A549 (cell line): Measurements from ENCODE around the gene SH3TC2. TPM values are rescaled to one million over a fixed set of nuclear protein-coding genes. Genes with fewer than 3 reads are reported as not detected.

Experiments
- ATAC-seq, 2 experiments: fragments of 200-7000 bp in 1 of 2; fragments of >200 bp in 1 of 2; cut with Nextera tagmentation in 1 of 2; cut with Tn5 transposase in 1 of 2; 3 replicates each; pipeline versions ENCODE4 v1.8.0 to v1.9.1; 2018 to 2020; ENCODE audit warnings: mild to moderate bottlenecking in 1 of 2, moderate library complexity in 1 of 2
- CTCF ChIA-PET: fragments of 300-600 bp; sonication (Branson Sonifier 250); formaldehyde crosslinking; extraction: SDS; loops from one replicate; lab custom pipeline; 2021; ENCODE audit warnings: antibody characterized with exemption, inconsistent platforms; lab: Yijun Ruan, JAX
- POLR2A ChIA-PET: fragments of 350-600 bp; formaldehyde crosslinking; extraction: SDS; loops from one replicate; lab custom pipeline; 2021; ENCODE audit warnings: antibody characterized with exemption, inconsistent platforms; lab: Yijun Ruan, JAX
- DNase-seq, 2 experiments: peaks; one replicate each; pipeline versions ENCODE4 v3.0.0 to v3.0.0-alpha.2; 2011 to 2016; ENCODE audit warnings: low read depth in 1 of 2, low spot score in 1 of 2
- FAIRE-seq: peaks from 2 replicates; lab custom pipeline; 2011; peaks lifted over from hg19 to GRCh38; lab: Jason Lieb, UNC
- H3K27ac ChIP-seq, 2 experiments: fragments of >200 bp; sonication (Bioruptor Twin); formaldehyde crosslinking; 3 replicates each; pipeline ENCODE4 v1.5.1; 2016 to 2017
- H3K4me1 ChIP-seq: fragments of >200 bp; sonication (Bioruptor Twin); formaldehyde crosslinking; 3 replicates; pipeline ENCODE4 v1.6.1; 2016
- H3K4me2 ChIP-seq: fragments of >200 bp; sonication (Bioruptor Twin); formaldehyde crosslinking; 3 replicates; pipeline ENCODE4 v1.6.1; 2016
- H3K4me3 ChIP-seq: fragments of >200 bp; sonication (Bioruptor Twin); formaldehyde crosslinking; 3 replicates; pipeline ENCODE4 v1.5.1; 2016
- H3K9me3 ChIP-seq: fragments of >200 bp; sonication (Bioruptor Twin); formaldehyde crosslinking; 3 replicates; pipeline ENCODE4 v1.6.1; 2016
- BHLHE40 ChIP-seq: IDR thresholded peaks from 2 replicates; pipeline ENCODE4 v1.6.1; 2012; ENCODE audit warnings: low read depth, low read length, inconsistent platforms
- CBX2 ChIP-seq: fragments of 200-600 bp; sonication (generic); IDR thresholded peaks from 2 replicates; pipeline ENCODE4 v1.6.1; 2016; ENCODE audit warnings: low read depth, mild to moderate bottlenecking, borderline replicate concordance
- CBX8 ChIP-seq: fragments of 200-600 bp; sonication (generic); IDR thresholded peaks from 2 replicates; pipeline ENCODE4 v1.6.1; 2016
- CEBPB ChIP-seq, 2 experiments: fragments of >200 bp in 1 of 2; sonication (Bioruptor Twin) in 1 of 2; formaldehyde crosslinking in 1 of 2; IDR thresholded peaks; 2 replicates each; pipeline ENCODE4 v1.6.1; 2012 to 2016
- CHD4 ChIP-seq: fragments of 200-600 bp; sonication (generic); IDR thresholded peaks from 2 replicates; pipeline ENCODE4 v1.6.1; 2016; ENCODE audit warnings: antibody characterized with exemption, mild to moderate bottlenecking, borderline replicate concordance
- EHMT2 ChIP-seq: fragments of 200-600 bp; sonication (generic); IDR thresholded peaks from 2 replicates; pipeline ENCODE4 v1.6.1; 2016; ENCODE audit warnings: antibody characterized with exemption, low read depth, mild to moderate bottlenecking, moderate library complexity
- ELK1 ChIP-seq: fragments of 150-350 bp; IDR thresholded peaks from 2 replicates; pipeline ENCODE4 v1.6.1; 2014; ENCODE audit warnings: low read depth, mild to moderate bottlenecking, low read length
- FOSB ChIP-seq: fragments of 250-450 bp; sonication (Bioruptor Pico); IDR thresholded peaks from 2 replicates; pipeline ENCODE4 v1.5.0; 2020; ENCODE audit warnings: mild to moderate bottlenecking, moderate library complexity
- GATA3 ChIP-seq: IDR thresholded peaks from 2 replicates; pipeline ENCODE4 v1.6.1; 2012; ENCODE audit warnings: borderline replicate concordance
- HEYL ChIP-seq: fragments of 250-450 bp; sonication (Bioruptor Pico); IDR thresholded peaks from 2 replicates; pipeline ENCODE4 v1.8.0; 2021; ENCODE audit warnings: mild to moderate bottlenecking, moderate library complexity
- HMGXB4 ChIP-seq: fragments of 250-450 bp; sonication (Bioruptor Pico); IDR thresholded peaks from 2 replicates; pipeline ENCODE4 v1.5.0; 2021; ENCODE audit warnings: mild to moderate bottlenecking, moderate library complexity, borderline replicate concordance
- HOXB13 ChIP-seq: fragments of 250-450 bp; sonication (Bioruptor Pico); IDR thresholded peaks from 2 replicates; pipeline ENCODE4 v1.5.0; 2020; ENCODE audit warnings: low read depth, mild to moderate bottlenecking, moderate library complexity
- JUNB ChIP-seq: fragments of >200 bp; sonication (Bioruptor Twin); formaldehyde crosslinking; IDR thresholded peaks from 2 replicates; pipeline ENCODE4 v1.6.1; 2016
- KDM5A ChIP-seq: fragments of 200-600 bp; sonication (generic); IDR thresholded peaks from 2 replicates; pipeline ENCODE4 v1.6.1; 2016; ENCODE audit warnings: antibody characterized with exemption, mild to moderate bottlenecking
- NR3C1 ChIP-seq: fragments of >200 bp; sonication (Bioruptor Twin); formaldehyde crosslinking; IDR thresholded peaks from 3 replicates; pipeline ENCODE4 v1.6.1; 2017
- RNF2 ChIP-seq: fragments of 200-600 bp; sonication (generic); IDR thresholded peaks from 2 replicates; pipeline ENCODE4 v1.6.1; 2016; ENCODE audit warnings: low read depth, mild to moderate bottlenecking, antibody characterized with exemption, moderate library complexity, borderline replicate concordance
- SREBF2 ChIP-seq: fragments of 450-650 bp; IDR thresholded peaks from 2 replicates; pipeline ENCODE4 v1.6.1; 2014; ENCODE audit warnings: mild to moderate bottlenecking, moderate library complexity
- ZC3H11A ChIP-seq: fragments of 450-650 bp; IDR thresholded peaks from 2 replicates; pipeline ENCODE4 v1.6.1; 2014; ENCODE audit warnings: antibody characterized with exemption, mild to moderate bottlenecking
- whole genome bisulfite sequencing: methylation state at CpG from one replicate; pipeline ENCODE4 v1.1.6; 2017; ENCODE audit errors: missing lambda C conversion rate; 5-methylcytosine and 5-hydroxymethylcytosine counted together
- polyA plus RNA-seq, 4 experiments: library from polyadenylated mRNA; depleted of rRNA in 3 of 4; stranded (reverse); fragments of >200 nt; fragmentation: RNase III in 1 of 4; extraction: RNeasy Plus Mini Kit Qiagen cat#74134 plus additional on column Dnase treatment in 1 of 4; gene quantifications; 2 replicates in 3 of 4; 3 replicates in 1 of 4; pipeline ENCODE4 v1.2.3, GENCODE V29; 2011 to 2017
- TF ChIP-seq, protein P1 (sequence below): fragments of 250-450 bp; sonication (Bioruptor Pico); IDR thresholded peaks from 2 replicates; pipeline ENCODE4 v1.5.0; 2020; ENCODE audit warnings: low read depth, mild to moderate bottlenecking, moderate library complexity
- TF ChIP-seq, protein P2 (sequence below): fragments of 200-600 bp; sonication (generic); IDR thresholded peaks from 2 replicates; pipeline ENCODE4 v1.6.1; 2016; ENCODE audit warnings: antibody characterized with exemption, mild to moderate bottlenecking, moderate library complexity
- TF ChIP-seq, protein P3 (sequence below): fragments of >200 bp; sonication (Bioruptor Twin); formaldehyde crosslinking; IDR thresholded peaks from 2 replicates; pipeline ENCODE4 v1.6.1; 2016

The SH3TC2 gene
- polyA plus RNA-seq, 2 of the 4 experiments (the other 2 are of a cell fraction), result 0.06 to 0.34 TPM

DNA sequence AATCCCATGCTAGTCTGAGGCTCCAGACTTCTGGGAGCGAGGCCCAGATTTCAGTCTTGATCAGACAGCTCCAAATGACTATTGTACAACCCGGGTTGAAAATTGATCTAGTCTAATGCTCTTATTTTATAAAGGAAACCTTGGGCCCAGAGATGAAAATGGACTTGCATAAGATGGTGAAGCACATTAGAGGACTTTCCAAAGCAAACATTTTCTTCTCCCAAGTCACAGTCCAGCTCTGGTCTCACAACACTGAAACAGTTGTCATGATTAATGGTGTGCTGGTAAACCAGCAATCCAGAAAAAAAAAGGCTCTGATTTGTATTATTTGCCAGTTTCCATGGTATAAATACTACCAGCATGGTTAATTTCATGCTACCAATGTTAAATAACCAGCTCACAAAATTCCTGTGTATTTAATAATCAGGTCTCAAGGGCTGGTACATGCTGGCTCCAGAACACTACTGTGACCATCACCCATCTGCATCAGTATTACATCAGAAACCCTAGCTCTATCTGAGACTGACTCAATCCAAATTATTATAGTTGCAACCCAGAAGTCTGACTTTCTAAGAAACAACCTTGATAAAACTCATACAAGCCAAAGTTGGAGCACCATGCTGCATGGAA is 45.9 kb upstream of the SH3TC2 start:
- H3K27ac ChIP-seq, result no peak overlapping the region

DNA sequence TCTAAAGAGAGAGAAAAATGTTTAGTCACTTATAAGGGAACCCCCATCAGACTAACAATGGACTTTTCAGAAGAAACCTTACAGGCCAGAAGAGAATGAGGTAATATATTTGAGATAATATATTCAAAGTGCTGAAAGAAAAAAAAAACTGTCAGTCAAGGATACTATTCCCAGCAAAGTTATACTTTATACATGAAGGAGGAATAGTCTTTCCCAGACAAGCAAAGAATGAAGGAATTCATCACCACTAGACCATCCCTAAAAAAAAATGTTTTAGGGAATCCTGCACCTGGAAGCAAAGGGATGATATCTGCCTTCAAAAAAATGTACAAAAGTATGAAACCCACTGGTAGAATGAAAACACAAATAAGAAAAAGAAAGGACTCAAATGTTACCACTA is 37.5 kb upstream of the SH3TC2 start:
- ATAC-seq (no peak), DNase-seq (no peak), FAIRE-seq (no peak)
- CTCF ChIA-PET, result interaction anchor here (1.2 to 1.6 kb wide), 2 partner anchors 15 to 369 kb away, joined by 3 to 5 read pairs; no protein-coding TSS in a partner anchor
- POLR2A ChIA-PET, result no interaction called here
- Histone ChIP-seq H3K9me3 (peaks cover 24% of the 10 kb centered on the region; the same call in 2 of the 3 replicates), H3K4me3 (no peak overlapping the region), H3K4me2 (no peak overlapping the region), H3K4me1 (no peaks in the 10 kb centered on the region)
- TF ChIP-seq FOSB (CRISPR knock-in tag), result no peak
- TF ChIP-seq HOXB13 (CRISPR knock-in tag), result no peak
- TF ChIP-seq, all 56 proteins: peak for 0
- no peak overlapping the region for H3K27ac ChIP-seq

More for the DNA sequence above, 45.9 kb upstream of the SH3TC2 start:
- Histone ChIP-seq H3K9me3 (no peaks in the 10 kb centered on the region), H3K4me3 (no peak overlapping the region), H3K4me2 (no peak overlapping the region), H3K4me1 (peaks cover under 1% of the 10 kb centered on the region; the same call in 2 of the 3 replicates)
- no peak for DNase-seq
- ChIA-PET CTCF (interaction anchor here (0.6 to 11.4 kb wide), 4 partner anchors 33 to 734 kb away, joined by 3 to 179 read pairs (median 3); partner anchors contain the start of gene ABLIM3), POLR2A (no interaction called here)
- FAIRE-seq, result no peak
- WGBS, result 38% methylated on average over 2 of the region's 2 CpGs
- no peak for ATAC-seq
- TF ChIP-seq JUNB (no peak), NR3C1 (no peak), BHLHE40 (no peak), GATA3 (no peak), KDM5A (no peak), CEBPB (IDR thresholded peaks at IDR 0.05) (no peak), HMGXB4 (no peak), ZC3H11A (no peak), CBX2 (no peak), RNF2 (no peak), CBX8 (no peak), HEYL (CRISPR knock-in tag) (no peak), EHMT2 (no peak), ELK1 (no peak), CHD4 (no peak), SREBF2 (no peak)
- TF ChIP-seq, protein P1, sequence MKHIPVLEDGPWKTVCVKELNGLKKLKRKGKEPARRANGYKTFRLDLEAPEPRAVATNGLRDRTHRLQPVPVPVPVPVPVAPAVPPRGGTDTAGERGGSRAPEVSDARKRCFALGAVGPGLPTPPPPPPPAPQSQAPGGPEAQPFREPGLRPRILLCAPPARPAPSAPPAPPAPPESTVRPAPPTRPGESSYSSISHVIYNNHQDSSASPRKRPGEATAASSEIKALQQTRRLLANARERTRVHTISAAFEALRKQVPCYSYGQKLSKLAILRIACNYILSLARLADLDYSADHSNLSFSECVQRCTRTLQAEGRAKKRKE, result no peak
- TF ChIP-seq, protein P2, sequence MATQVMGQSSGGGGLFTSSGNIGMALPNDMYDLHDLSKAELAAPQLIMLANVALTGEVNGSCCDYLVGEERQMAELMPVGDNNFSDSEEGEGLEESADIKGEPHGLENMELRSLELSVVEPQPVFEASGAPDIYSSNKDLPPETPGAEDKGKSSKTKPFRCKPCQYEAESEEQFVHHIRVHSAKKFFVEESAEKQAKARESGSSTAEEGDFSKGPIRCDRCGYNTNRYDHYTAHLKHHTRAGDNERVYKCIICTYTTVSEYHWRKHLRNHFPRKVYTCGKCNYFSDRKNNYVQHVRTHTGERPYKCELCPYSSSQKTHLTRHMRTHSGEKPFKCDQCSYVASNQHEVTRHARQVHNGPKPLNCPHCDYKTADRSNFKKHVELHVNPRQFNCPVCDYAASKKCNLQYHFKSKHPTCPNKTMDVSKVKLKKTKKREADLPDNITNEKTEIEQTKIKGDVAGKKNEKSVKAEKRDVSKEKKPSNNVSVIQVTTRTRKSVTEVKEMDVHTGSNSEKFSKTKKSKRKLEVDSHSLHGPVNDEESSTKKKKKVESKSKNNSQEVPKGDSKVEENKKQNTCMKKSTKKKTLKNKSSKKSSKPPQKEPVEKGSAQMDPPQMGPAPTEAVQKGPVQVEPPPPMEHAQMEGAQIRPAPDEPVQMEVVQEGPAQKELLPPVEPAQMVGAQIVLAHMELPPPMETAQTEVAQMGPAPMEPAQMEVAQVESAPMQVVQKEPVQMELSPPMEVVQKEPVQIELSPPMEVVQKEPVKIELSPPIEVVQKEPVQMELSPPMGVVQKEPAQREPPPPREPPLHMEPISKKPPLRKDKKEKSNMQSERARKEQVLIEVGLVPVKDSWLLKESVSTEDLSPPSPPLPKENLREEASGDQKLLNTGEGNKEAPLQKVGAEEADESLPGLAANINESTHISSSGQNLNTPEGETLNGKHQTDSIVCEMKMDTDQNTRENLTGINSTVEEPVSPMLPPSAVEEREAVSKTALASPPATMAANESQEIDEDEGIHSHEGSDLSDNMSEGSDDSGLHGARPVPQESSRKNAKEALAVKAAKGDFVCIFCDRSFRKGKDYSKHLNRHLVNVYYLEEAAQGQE, result no peak
- TF ChIP-seq, protein P3, sequence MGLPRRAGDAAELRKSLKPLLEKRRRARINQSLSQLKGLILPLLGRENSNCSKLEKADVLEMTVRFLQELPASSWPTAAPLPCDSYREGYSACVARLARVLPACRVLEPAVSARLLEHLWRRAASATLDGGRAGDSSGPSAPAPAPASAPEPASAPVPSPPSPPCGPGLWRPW, result no peak
